ENCODE measurements around the gene PDE2A. TPM values are rescaled to one million over a fixed set of nuclear protein-coding genes. Genes with fewer than 3 reads are reported as not detected.

PDE2A gene
- total RNA-seq, 1 experiment from 2014 or later = 1.1 TPM

DNA sequence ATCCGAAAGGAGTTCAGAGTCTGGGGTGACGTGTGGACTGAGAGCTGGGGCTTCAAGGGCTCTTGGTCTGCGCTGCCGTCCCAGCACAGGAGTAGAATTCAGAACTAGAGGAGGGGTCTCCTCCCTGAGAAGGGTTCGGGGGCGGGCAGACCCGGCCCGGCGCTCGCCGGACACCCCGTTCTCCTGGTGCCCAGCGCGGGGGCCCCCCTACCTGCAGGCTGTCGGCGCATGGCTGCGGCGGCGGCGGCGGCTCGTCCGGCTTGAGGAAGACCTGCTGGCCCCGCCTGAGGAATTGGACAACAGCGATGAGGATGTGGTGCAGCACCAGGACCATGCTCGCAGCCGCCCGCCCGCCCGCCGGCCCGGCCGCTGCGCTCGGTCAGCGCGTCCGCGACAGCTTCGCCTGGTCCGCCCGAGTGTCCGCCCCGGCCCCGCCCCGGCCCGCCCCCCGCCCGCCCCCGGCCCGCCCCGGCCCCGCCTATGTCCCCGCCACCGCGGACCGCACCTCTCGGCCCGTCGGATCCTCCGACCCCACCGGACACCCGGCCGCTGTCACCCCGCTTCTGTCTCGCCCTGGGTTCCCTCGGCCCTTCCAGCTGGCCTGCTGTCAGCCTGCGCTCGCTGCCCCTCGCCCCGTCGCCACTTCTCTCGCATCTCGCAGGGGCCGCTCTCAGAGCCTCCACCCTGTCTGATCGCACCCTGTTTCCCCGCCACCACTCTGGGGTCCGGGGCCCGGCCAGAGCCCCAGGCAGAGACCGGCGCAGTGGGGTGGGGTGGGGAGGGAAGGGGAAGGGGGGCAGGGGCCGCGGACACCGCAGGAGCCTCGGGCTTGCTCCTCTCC lies 32.0 kb downstream of the PDE2A start:
- no peak overlapping the region for H3K4me3 Mint-ChIP-seq (ENCODE audit: low read depth, unreplicated experiment)

DNA sequence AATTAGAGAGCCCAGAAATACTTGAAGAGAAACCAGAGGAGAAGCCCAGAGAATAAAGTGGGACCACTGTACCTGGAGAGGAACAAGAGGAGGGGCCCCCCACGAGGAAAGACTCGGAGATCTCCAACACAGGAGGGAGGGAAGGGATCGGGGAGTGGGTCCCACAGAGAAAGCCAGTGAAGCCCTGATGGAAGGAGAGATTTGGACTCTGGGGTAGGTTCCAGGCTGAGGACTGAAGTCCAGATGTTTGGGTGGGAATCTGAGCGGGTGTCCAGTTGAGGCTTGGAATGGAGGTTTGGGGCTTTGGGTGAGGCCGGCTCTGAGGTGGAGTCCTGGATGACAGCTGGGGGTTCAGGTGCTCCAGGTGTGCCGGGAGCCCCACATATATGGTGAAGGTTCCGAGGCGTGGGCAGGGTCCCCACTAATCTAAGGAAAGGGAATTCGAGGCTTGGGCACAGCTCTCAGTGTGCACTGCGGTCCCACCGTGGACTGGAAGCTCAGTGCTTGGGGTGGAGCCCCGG lies 32.6 kb downstream of the PDE2A start:
- no peaks in the 10 kb centered on the region for H3K9me3 Mint-ChIP-seq (ENCODE audit: low read depth, unreplicated experiment)
- H3K27me3 Mint-ChIP-seq (ENCODE audit: unreplicated experiment) = peaks cover 16% of the 10 kb centered on the region
- no peak for DNase-seq
- H3K4me3 Mint-ChIP-seq (ENCODE audit: low read depth, unreplicated experiment) = no peak overlapping the region
- BruUV-seq (replicated peaks) = no TSS peak
- CTCF ChIA-PET = interaction anchor here (0.7 to 1.4 kb wide), 3 partner anchors 29 to 56 kb away, joined by 4 to 7 read pairs (median 5); no protein-coding TSS in a partner anchor
- H3K36me3 Mint-ChIP-seq (ENCODE audit: insufficient read depth, unreplicated experiment) = peaks cover 6% of the 10 kb centered on the region
- H3K27ac Mint-ChIP-seq (ENCODE audit: unreplicated experiment) = no peak overlapping the region
- H3K4me1 Mint-ChIP-seq (ENCODE audit: low read depth, unreplicated experiment) = peaks cover 20% of the 10 kb centered on the region
- TF ChIP-seq, protein P1, sequence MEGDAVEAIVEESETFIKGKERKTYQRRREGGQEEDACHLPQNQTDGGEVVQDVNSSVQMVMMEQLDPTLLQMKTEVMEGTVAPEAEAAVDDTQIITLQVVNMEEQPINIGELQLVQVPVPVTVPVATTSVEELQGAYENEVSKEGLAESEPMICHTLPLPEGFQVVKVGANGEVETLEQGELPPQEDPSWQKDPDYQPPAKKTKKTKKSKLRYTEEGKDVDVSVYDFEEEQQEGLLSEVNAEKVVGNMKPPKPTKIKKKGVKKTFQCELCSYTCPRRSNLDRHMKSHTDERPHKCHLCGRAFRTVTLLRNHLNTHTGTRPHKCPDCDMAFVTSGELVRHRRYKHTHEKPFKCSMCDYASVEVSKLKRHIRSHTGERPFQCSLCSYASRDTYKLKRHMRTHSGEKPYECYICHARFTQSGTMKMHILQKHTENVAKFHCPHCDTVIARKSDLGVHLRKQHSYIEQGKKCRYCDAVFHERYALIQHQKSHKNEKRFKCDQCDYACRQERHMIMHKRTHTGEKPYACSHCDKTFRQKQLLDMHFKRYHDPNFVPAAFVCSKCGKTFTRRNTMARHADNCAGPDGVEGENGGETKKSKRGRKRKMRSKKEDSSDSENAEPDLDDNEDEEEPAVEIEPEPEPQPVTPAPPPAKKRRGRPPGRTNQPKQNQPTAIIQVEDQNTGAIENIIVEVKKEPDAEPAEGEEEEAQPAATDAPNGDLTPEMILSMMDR (IDR thresholded peaks at IDR 0.05; ENCODE audit: unreplicated experiment) = no peak
- intact Hi-C loops (cut with micrococcal nuclease; ENCODE audit: unreplicated experiment) = loop anchor here (5.0 kb wide), 1 partner anchor 34 kb away; no protein-coding TSS in a partner anchor

More for the DNA sequence above, 32.0 kb downstream of the PDE2A start:
- BruUV-seq (replicated peaks) = no TSS peak
- DNase-seq = peak; percentile 47
- Mint-ChIP-seq H3K9me3 (ENCODE audit: low read depth, unreplicated experiment) (no peaks in the 10 kb centered on the region), H3K27ac (ENCODE audit: unreplicated experiment) (no peak overlapping the region), H3K4me1 (ENCODE audit: low read depth, unreplicated experiment) (peaks cover 14% of the 10 kb centered on the region), H3K27me3 (ENCODE audit: unreplicated experiment) (peaks cover 9% of the 10 kb centered on the region), H3K36me3 (ENCODE audit: insufficient read depth, unreplicated experiment) (peaks cover 6% of the 10 kb centered on the region)
- intact Hi-C loops (cut with micrococcal nuclease; ENCODE audit: unreplicated experiment) = loop anchor here (5.0 kb wide), 1 partner anchor 35 kb away; no protein-coding TSS in a partner anchor
- CTCF ChIA-PET = interaction anchor here (0.7 to 1.4 kb wide), 3 partner anchors 30 to 57 kb away, joined by 4 to 7 read pairs (median 5); no protein-coding TSS in a partner anchor
- TF ChIP-seq, protein P1 (IDR thresholded peaks at IDR 0.05; ENCODE audit: unreplicated experiment) = no peak

DNA sequence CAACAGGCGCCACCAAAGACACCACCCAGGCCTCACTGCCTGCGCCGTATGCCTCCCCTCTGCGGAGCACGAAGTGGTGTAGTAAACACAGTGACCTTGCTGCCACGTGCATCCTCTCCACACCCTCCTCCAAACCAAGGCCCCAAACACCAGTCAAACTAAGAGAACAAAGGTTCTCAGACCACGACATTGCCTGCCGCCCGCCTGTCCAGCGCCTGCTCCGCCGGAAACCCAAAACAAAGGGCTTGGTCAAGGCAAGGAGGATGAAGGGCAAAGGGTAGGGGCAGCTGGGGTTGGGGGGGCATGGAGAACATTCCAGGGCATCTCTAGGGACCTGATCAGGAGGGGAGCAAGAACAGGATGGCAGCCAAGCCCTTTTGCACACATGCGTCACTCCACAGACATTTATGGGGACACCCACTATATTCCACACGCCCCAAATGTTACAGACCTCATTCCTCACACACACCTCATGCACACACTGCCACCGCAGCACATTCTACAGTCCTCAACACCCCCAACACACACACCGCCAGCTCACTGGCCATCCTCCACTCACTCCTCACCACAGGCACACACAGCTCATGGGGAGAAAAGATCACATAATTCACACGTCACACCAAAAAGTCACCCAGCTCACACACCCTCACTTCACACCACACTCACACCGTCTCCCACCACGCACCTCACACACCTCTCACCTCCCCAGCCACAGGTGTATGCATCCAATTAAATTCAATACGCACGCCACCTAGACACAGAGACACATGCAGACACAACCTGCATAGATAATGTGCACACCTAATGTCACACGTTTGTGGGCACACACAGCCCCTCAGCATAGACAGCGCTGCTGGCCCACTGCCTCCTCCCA lies 34.5 kb downstream of the PDE2A start:
- no peak for DNase-seq
- TF ChIP-seq, protein P1 (IDR thresholded peaks at IDR 0.05; ENCODE audit: unreplicated experiment) = no peak
- H3K27me3 Mint-ChIP-seq (ENCODE audit: unreplicated experiment) = peaks cover 31% of the 10 kb centered on the region
- BruUV-seq (replicated peaks) = no TSS peak
- H3K36me3 Mint-ChIP-seq (ENCODE audit: insufficient read depth, unreplicated experiment) = peaks cover 6% of the 10 kb centered on the region
- H3K4me1 Mint-ChIP-seq (ENCODE audit: low read depth, unreplicated experiment) = peaks cover 20% of the 10 kb centered on the region
- no peak overlapping the region for H3K4me3 Mint-ChIP-seq (ENCODE audit: low read depth, unreplicated experiment)
- no peak overlapping the region for H3K27ac Mint-ChIP-seq (ENCODE audit: unreplicated experiment)
- intact Hi-C loops (cut with micrococcal nuclease; ENCODE audit: unreplicated experiment) = loop anchor here (5.0 kb wide), 1 partner anchor 32 kb away; no protein-coding TSS in a partner anchor
- no peaks in the 10 kb centered on the region for H3K9me3 Mint-ChIP-seq (ENCODE audit: low read depth, unreplicated experiment)
- CTCF ChIA-PET = no interaction called here

DNA sequence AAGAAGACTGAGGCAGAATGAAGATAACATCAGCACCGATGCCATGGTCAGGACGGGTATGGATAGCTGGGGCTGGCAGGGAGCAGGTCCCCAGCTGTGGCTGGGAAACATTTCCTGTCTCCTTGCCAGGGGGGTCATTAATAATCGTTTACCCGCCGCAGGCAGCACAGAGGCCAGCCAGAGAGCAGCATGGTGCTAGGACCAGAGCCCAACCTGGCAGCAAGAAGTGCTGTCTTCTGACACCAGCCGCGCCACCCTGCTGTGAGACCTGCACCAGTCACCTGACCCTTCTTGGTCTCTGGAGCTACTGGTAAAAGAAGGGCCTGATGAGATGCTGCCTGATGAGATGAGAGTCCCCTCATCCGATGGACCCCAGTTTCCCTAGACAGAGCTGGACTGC lies 36.3 kb downstream of the PDE2A start:
- Mint-ChIP-seq H3K27me3 (ENCODE audit: unreplicated experiment) (peaks cover 41% of the 10 kb centered on the region), H3K4me3 (ENCODE audit: low read depth, unreplicated experiment) (no peak overlapping the region), H3K9me3 (ENCODE audit: low read depth, unreplicated experiment) (no peaks in the 10 kb centered on the region), H3K4me1 (ENCODE audit: low read depth, unreplicated experiment) (peaks cover 11% of the 10 kb centered on the region), H3K36me3 (ENCODE audit: insufficient read depth, unreplicated experiment) (no peaks in the 10 kb centered on the region), H3K27ac (ENCODE audit: unreplicated experiment) (peak overlapping the region; percentile 16)
- intact Hi-C loops (cut with micrococcal nuclease; ENCODE audit: unreplicated experiment) = no loop called here
- CTCF ChIA-PET = interaction anchor here (0.6 to 1.0 kb wide), 3 partner anchors 12 to 64 kb away, joined by 3 to 6 read pairs (median 3); no protein-coding TSS in a partner anchor
- BruUV-seq (replicated peaks) = no TSS peak
- DNase-seq = no peak
- TF ChIP-seq, protein P1 (IDR thresholded peaks at IDR 0.05; ENCODE audit: unreplicated experiment) = no peak

Measured in Calu3 (cell line).